Stimulated activated CD4-positive, alpha-beta T cell treated with anti-CD3 and anti-CD28 coated beads, Interleukin-4, amount 100 ng/mL, for 48 hours (primary cell): ENCODE data around the gene ZNF792.
"Not testable (repeated sequence)": the region's sequence is repeated elsewhere in the genome, so short reads cannot be mapped to it uniquely, and the experiment has no call there.

Experiments used
- DNase-seq, 2 donors: peaks; one replicate each; pipeline ENCODE4 v3.0.0-alpha.2; 2020; ENCODE audit warnings: low read depth in 2 of 2

ZNF792 gene

GRCh38 chr19:34925278-34925855, 38.7 kb downstream of the ZNF792 start:
- no peak for DNase-seq

DNA sequence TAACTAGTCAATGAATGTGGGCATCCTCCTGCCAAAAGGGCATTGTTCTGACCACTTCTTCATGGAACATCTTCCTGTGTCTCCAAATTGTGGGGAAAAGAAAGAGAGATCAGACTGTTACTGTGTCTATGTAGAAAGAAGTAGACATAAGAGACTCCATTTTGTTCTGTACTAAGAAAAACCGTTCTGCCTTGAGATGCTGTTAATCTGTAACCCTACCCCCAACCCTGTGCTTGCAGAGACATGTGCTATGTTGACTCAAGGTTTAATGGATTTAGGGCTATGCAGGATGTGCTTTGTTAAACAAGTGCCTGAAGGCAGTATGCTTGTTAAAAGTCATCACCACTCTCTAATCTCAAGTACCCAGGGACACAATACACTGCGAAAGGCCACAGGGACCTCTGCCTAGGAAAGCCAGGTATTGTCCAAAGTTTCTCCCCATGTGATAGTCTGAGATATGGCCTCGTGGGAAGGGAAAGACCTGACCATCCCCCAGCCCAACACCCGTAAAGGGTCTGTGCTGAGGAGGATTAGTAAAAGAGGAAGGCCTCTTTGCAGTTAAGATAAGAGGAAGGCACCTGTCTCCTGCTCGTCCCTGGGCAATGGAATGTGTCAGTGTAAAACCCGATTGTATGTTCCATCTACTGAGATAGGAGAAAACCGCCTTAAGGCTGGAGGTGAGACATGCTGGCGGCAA, 43.8 kb downstream of the ZNF792 start:
- DNase-seq: not testable (repeated sequence)

DNA sequence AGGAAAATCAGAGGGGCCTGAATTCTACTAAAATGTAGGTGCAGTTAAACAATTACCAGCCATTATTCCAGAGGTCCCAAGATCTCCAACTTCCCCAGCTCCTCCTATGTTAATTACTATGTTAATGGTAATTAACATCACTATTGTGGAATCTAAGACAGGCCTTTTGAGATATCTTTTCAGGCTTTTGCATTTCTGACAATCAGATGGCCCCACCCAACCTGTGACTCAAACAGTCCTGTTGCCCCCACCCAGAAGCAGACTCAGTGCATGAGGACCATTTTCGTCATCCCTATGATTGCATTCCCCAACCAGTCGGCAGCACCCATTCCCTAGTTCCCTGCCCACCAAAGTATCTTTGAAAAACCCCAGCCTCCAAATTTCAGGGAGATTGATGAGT, 45.8 kb downstream of the ZNF792 start:
- DNase-seq: no peak

DNA sequence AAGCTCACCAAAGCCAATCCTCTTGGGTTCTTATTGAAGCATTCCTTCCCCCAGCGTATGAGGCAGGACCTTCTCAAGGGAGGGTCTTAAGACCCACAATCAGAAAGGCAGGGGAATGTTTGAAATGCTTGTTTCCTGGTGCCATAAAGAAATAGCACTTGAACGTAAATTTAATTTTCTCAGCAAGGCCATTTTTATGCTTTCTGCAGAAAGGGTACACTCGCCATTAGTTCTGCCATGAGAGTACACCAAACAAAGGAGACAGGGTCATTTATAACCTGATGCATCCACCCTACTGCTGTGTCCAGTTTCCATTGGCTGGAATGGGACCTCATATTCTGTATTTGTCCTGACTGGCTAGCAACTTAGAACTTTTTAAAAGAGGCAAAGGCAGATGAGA, 46.9 kb downstream of the ZNF792 start:
- DNase-seq: not testable (repeated sequence)

DNA sequence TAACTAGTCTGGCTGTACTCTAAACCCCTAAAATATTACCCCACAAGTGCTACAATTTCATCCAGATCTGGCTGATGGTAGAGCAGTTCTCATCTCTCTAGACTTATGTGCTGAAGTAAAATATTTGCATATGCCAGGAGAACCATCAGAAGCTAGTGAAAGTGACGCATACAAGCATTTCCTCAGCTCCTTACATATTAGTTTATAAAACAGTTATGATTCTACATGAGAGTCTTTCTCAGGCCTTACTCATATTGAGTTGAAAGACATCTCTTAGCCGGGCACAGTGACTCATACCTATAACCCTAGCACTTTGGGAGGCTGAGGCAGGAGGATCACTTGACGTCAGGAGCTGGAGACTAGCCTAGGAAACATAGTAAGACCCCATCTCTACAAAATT, 53.3 kb downstream of the ZNF792 start:
- DNase-seq: no peak
